ENCODE results near the gene PCDHB1.

GRCh38 chr5:141084487-141084989 lies 33.4 kb downstream of the PCDHB1 start:
- TF ChIP-seq CEBPB (IDR thresholded peaks at IDR 0.05) (no peak), RFX5 (IDR thresholded peaks at IDR 0.05) (no peak), FOSL2 (IDR thresholded peaks at IDR 0.05) (no peak), FOSL2 (CRISPR knock-in tag; IDR thresholded peaks at IDR 0.05) (no peak), USF2 (IDR thresholded peaks at IDR 0.05) (no peak)

All from A549 (cell line).